Lower leg skin (tissue), 3 donors: ENCODE data around the gene PRKAG1.

Experiments
- CTCF ChIP-seq, 3 donors: fragments of 450-650 bp; IDR thresholded peaks; one replicate each; pipeline ENCODE4 v1.5.1; 2016; ENCODE audit warnings: antibody characterized with exemption in 3 of 3, mild to moderate bottlenecking in 3 of 3, moderate library complexity in 2 of 3
- POLR2A ChIP-seq, 2 donors: fragments of 450-650 bp; IDR thresholded peaks; one replicate each; pipeline ENCODE4 v1.6.1; 2016 to 2017; ENCODE audit warnings: antibody characterized with exemption in 2 of 2, mild to moderate bottlenecking in 1 of 2, moderate library complexity in 1 of 2

- TF ChIP-seq POLR2A (IDR thresholded peaks at IDR 0.05) = no peak
- no peak for TF ChIP-seq CTCF (IDR thresholded peaks at IDR 0.05)
Measured at GRCh38 chr12:49027846-49028555, 9.4 kb upstream of the PRKAG1 start.
